ENCODE data around the gene DCANP1.

DNA sequence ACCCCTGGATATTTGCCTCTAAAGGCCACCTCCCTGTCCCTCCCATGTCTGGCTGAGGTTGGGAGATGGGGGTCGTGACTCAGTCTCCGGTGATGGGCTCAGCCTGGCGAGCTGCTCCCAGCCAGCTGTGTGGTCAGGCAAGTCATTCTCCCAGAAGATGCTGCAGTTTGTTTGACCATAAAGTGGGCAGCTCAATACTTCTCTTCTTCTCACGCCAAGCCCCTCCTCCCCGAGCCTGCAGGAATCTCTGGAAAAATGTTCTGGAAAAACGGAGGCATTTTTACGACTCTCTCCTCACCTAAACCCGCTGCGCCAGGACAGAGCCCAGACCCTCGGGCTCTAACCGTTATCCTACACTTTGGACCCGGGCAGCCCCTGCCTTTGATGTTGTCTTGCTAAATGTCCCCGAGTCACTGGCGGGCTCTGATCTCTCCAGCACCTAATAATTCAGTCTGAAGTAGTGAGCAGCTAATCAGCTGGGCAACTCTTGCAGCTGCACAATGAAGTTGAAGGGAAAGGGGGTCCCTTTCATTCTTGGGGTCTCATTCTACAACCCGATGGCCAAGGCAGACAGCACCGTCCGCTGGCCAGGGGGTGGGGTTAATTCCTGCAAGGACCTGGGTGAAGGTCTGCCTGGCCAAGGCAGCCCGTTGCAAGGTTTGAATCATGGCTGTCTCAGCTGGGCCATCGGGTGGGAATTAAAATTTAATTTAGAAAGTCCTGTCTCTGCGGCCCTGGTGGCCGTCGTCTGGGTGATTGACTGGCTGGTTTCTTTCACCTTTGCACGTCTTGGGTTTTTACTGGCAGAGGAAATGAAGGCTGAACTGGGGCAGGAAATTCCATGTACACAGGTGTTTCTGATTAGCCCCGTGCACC lies 12.3 kb downstream of the DCANP1 start:
- TF ChIP-seq POLR2A (IDR thresholded peaks at IDR 0.05; ENCODE audit: low read length): no peak
- TF ChIP-seq GATA1 (IDR thresholded peaks at IDR 0.05; ENCODE audit: low read depth, low read length): no peak

Data from erythroblast (primary cell).